NCI-H1930 (cell line): Measurements from ENCODE around the gene WNK1.
"Not testable (repeated sequence)": the region's sequence is repeated elsewhere in the genome, so short reads cannot be mapped to it uniquely, and the experiment has no call there.

Experiments
- DNase-seq, 2 experiments: peaks; one replicate each; lab custom pipeline; 2025; lab: John Stamatoyannopoulos, UW

The WNK1 gene

DNA sequence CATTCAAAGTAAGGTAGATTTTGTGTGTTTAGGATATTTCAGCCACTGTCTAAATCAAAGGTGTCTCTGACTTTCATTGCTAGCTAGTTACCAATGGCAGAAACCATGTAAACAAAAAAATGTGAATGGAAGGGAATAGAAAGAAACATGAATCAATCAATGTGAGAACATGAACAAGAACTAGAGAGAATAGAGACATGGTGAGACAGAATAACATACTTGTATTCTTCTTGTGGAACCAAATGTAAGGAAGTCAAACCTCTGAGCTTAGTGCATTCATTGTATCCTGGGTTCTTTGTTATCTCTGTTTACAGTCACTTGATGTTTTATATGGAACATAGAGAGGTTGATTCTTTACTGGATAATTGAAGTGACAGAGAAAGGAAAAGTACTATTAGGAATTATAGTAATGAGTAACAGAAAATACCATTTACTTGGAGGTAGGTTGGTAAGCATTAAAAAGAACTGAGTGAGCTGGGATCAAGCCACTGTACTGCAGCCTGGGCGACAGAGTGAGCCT is 2.6 kb upstream of the WNK1 start:
- peak; percentile 65 to 72 for DNase-seq

DNA sequence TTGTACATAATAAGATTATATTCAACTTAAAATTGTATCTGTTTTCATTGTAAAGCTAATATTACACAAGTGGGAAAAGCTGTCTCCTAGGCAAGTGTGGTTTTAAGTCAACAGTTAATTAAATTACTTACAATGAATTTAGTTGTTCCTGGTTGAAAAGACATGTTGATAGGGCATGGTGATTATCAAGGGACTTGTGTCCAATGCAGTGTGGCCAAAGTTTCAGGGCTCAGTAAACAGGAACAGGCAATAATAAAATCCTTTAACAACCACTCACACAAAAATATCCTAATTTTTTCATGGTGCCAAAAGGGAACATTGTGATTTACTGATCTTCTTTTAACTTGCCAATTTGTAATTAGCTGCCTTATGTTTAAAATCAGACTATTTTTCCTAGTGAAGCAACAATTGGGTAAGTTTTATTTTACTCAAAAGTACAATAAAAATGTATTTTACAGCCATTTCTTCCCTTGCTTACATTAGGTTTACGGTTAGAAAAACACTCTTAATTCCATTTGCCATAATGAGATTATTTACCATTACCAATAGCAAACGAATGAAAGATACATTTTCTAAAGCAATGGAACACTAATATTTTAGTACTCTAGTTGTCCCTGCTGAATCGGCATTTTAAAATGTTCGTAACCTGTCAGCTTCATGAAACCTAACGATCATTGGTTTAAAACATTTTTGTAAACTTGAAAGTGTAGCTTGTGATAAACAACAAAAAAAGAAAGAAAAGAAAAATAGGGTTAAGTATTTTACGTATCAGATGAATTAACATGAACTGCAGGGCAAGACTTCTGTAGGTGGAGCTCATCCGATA is 1.8 kb upstream of the WNK1 start:
- DNase-seq: peak; percentile 51 to 72

DNA sequence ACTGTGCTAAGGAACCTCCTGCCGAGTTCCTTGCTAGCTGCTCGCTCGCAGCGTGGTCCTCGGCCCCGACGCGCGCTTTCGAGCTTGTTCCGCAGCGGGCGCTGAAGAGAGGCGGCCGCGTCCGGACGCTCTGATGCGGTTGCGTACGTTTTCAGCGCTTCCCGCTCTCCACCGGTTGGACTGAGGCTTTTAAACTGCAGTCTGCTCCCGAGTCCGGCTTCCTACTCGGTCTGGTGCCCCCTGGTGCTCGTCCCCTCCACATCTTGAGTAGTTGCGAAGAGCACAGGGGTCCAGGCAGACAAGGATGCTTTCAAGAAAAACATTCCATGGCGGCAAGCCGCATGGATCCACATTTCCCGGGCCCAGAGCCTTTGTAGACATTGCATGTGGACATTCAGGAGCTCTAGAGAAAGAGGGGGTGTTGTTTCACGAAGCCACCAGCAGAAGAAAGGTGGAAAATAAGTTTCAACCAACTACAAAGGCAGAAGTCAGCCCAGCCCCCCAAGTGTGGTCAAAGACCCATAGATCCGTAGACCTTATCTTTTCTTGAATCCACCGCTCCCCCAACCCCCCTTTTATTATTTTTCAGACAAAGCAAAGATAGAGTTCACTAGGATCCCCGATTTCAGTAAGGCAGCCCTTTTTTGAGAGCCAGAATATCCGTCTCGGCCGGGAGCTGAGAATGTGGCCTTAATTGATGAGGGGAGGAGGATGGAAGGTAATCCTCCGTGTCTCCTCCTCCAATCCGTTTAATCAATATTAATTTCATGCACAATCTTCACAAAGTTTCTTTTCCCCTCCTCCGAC is 984 bp upstream of the WNK1 start:
- DNase-seq: peak; percentile 97 to 98

DNA sequence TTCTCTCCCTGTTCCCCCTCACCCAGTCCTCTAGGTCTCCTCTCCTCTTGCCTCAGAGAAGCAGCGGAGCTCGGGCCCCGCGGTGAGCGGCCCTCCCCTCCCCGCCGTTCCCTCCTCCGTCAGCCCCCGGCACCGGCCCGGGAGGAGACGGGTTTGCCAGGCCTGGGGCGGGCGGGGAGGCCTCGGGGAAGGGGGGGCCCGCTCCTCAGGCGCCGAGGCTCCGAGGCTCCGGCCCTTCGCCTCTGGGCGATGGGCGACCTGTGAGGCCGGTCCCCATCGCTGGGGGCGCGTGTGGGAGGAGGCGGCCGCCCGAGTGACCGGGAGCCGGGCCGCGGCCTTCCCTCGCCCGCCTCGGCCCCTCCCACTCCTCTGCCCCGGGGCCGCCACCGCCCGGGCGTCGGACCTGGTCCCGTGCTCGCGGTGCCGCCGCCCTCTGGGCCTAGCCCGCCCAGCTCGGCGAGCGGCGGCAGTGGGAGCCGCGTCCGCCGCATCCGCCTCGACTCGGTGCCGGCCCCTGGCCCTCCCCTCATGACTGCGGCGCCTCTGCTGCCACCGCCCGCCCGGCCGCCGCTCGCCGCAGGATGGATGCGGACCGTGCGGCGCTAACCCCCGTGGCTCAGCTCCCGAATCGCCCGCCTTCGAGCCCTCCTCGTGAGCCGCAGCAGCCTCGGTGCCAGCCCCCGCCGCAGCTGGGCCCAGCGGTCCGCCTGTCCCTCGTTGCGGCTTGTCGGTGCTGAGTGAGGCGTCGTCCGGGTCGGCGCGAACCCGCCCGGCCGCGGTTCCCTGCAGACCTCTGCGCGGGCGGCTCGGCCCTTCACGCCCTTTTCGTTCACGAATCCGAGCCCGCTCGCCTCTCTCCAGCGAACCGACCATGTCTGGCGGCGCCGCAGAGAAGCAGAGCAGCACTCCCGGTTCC is 574 bp downstream of the WNK1 start:
- DNase-seq: peak in 1 of 2 experiments; percentile 69

DNA sequence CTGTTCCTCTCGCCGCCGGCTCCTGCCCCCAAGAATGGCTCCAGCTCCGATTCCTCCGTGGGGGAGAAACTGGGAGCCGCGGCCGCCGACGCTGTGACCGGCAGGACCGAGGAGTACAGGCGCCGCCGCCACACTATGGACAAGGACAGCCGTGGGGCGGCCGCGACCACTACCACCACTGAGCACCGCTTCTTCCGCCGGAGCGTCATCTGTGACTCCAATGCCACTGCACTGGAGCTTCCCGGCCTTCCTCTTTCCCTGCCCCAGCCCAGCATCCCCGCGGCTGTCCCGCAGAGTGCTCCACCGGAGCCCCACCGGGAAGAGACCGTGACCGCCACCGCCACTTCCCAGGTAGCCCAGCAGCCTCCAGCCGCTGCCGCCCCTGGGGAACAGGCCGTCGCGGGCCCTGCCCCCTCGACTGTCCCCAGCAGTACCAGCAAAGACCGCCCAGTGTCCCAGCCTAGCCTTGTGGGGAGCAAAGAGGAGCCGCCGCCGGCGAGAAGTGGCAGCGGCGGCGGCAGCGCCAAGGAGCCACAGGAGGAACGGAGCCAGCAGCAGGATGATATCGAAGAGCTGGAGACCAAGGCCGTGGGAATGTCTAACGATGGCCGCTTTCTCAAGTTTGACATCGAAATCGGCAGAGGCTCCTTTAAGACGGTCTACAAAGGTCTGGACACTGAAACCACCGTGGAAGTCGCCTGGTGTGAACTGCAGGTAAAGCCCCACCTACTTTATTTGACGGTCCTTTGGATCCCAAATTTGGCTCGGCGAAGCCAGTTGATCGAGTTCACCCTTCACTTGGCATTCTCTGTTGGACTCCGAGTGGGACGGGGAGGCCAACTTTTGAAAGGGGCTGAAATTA is 1.5 kb downstream of the WNK1 start:
- peak in 1 of 2 experiments; percentile 48 for DNase-seq

DNA sequence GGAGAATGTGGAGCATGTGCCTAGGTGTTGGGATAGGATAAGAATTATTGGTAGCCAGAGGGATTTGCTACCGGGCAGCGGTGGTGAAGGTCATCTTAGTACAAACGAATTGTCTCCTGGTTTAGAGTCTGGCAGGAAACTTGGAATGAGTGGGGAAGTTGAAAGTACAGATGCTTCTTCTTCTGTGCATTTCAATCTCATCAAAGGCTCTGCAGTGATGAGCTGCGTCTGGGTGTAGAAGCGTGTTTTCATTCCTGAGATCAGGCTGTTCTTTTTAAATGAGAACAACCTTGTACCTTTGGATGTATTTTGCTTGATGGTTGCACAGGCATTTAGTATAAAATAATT is 2.1 kb downstream of the WNK1 start:
- DNase-seq: no peak

DNA sequence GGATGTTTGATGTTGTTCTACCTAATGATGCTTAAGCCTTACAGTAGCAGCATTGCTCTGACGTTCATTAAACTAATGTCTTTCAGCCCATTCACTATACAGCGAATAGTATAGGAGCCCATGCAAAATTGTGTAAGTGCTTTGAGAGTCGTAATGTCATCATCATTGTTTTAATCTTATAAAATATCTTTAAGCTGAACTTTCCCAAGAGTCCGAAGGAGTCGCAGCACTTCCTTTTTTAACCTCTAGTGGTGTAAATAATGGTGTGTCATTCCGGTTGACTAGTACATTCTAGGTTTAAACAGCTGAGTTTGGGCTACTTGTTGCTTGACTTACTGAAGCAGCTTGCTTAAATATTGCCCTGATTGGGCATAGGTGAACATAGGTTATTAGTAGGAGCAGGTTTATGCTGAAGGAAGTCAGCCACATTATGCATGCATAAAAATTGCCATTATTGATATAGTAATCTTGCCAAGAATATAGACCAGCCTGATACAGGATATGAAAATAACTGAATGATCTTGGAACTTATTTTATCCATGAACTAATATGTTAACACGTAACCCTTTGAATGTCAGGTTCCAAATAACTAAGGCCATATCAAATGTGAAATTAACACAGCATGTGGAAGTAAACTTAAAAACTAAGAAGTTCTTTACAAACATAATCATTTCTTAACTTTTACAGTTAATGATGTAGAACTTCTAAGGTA is 2.6 kb downstream of the WNK1 start:
- no peak for DNase-seq

DNA sequence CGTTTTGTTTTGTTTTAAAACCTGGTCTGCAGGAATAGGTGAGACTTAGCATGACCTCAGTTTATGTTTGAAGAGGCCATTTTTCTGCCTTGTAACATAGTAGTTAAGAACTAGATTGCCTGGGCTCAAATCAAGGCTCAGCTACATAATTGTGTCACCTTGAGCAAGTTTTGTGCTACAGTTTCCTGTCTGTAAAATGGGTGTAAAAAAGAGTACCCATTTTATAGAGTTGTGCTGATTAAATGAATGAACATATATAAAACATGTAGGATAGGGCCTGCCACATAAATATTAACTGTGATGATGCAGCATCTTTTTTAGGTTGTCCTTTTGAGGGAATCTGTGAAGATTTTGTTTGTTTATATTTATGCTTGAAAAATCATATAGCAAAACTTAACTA is 7.2 kb downstream of the WNK1 start:
- no peak for DNase-seq

DNA sequence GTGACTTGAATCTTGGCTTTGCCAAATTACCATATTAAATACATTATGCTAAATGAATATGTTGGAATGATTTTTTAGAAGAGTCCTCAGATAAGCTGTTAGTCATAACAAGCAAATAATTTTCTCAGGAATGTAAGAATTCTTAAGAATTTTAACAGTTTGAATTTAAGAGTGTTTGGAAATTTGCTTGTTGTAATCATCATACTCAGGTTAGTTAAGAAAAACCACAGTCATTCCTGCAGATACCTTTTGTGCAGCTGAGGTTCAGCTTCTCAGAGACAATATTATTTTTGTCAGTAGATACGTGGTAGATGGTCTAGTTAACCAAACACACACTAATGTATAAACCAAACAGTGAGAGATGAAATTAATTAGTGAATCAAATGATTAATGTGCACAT is 8.9 kb downstream of the WNK1 start:
- DNase-seq: no peak

DNA sequence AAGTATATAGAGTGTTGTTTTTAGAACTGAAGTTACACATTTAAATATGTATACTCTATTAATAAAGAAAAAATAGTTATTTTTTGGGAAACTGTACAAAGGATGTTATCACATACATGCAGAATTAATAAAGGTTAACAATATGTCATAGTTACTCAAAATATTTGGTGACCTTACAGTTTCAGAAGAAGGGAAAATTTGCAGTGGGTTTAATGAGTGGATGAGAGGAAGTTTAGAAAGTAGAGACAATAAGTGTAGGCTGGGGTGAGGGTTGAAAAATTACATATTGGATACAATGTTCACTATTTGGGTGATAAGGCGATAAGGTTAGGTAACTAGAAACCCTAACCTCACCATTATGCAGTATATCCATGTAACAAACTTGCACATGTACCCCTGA is 13.5 kb downstream of the WNK1 start:
- no peak for DNase-seq

DNA sequence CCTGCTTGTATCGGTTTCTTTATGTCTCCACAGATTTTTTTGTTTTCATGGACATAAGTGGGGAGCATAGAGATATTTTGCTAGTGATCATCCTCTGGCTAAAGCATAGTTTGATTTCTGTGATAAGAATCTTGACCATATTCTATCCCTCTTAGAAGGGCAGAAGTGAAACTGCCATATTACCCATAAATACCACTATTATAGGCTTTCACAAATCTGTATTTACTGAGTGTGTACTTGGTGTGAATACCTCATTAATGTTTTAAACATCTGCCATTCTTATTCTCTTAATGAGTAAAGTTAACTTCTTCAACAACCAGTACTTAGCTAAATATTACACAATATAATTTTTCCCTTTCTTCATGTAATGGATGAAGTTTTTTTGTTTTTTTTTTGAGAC is 16.1 kb downstream of the WNK1 start:
- DNase-seq: no peak

DNA sequence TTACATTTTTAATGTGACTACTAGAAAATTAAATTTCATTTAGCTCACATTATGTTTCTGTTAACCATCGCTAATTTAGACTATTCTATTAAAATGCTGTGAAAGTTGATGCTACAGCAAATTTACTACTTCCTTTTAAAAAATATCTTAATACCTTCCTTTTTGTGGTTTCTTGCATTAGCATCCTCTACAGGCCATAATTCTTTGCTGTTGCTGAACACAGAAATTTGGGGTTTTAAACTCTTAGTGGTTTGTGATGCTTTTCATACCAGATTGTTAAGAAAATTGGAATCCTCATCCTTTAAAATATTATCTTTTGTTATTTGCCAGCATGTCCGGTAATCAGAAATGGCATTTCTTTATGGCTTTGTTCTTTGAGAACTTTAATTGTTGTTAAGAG is 18.1 kb downstream of the WNK1 start:
- DNase-seq: no peak

DNA sequence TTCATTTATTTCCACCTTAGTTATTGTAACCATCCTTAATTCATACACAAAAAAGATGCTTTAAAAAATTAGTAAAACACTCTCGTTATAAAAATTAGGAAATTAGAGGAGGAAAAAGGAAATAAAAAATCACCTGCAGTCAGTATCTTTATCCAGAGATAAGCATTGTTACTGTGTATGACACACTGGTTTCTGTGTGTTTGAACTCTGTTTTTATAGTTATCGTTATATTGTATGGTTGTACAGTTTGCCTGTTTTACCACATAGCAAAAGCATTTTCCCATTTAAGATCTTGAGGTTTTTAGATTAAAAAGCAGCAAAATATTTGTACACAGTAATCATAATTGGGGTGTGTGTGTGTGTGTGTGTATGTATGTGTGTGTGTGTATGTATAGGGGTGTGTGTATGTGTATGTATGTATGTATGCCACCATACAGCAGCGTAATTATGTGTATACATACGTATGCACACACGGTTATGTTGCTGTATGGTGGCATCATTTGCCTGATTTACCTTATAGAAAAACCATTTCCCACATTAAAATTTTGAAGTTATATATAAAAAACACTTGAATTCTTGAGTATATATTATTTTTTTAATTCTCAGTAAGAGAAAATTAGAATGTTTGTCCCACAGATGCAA is 19.8 kb downstream of the WNK1 start:
- no peak for DNase-seq

DNA sequence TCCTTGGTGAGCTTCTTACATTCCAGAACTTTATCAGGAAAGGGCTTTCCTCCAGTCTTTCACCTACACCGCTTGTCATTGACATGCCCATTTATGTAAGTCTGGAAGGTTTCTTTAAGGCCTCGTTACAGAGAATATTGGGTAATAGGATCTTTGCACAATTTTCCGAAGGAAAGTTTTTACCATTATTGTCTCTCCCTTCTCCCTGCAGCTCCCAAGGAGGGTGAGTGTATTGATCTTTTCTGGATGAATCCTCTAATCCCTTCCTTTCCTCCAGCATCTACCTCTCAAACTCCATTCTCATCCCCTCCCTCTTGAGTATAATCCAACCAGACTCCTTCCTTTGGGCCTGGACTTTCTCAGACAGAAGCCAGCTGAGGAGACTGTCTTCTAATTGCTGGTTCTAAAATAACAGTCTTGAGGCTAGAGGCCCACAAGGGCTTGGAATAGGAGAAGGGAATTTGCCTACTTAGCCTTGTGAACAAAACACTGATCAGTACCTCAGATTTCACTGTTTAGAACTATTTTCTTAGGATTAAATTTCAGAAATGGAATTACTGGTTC is 21.8 kb downstream of the WNK1 start:
- no peak for DNase-seq

DNA sequence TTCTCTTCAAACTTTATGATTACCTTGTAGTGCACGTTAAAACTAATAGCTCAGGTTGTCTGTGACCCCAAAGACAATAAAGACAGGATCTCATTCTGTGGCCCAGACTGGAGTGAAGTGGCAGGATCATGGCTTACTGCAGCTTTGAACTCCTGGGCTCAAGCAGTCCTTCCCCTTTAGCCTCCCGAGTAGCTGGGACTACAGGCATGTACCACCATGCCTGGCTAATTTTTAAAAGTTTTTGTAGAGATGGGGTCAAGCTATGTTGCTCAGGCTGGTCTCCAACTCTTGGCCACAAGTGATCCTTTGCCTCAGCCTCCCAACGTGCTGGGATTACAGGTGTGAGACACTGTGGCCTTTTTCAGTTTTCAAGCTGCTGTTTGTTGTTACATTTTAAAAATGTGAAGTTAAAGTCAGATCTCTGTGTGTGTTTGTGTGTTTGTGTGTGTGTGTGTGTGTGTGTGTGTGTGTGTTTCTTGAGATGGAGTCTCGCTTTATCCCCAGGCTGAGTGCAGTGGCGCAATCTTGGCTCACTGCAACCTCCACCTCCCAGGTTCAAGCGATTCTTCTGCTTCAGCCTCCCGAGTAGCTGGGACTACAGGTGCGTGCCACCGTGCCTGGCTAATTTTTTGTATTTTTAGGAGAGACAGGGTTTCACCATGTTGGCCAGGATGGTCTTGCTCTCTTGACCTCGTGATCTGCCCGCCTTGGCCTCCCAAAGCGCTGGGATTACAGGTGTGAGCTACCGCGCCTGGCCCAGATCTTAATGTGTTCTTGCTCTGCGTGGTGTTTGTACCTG is 23.8 kb downstream of the WNK1 start:
- not testable (repeated sequence) for DNase-seq

DNA sequence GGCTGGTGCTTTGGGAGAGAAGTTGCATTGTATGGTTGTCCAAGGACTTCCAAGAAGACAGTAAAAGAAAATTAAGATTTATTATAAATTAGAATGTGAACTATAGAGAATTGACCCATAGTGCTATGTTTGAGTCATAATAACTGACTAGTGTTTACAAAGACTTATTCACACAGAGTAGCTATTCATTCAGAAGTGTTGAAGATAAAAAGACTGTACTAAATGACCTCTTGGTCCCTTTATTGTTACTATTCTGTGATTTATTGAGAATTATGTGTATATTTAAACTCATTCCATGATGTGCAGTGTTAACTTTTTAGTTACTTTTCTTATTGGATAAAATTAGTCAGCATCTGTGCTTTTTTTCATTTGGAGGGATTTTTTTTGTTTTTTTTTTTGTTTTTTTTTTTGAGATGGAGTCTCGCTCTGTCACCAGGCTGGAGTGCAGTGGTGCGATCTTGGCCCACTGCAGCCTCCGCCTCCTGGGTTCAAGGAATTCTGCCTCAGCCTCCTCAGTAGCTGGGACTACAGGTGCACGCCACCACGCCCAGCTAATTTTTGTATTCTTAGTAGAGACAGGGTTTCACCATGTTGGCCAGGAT is 24.5 kb downstream of the WNK1 start:
- DNase-seq: not testable (repeated sequence)

DNA sequence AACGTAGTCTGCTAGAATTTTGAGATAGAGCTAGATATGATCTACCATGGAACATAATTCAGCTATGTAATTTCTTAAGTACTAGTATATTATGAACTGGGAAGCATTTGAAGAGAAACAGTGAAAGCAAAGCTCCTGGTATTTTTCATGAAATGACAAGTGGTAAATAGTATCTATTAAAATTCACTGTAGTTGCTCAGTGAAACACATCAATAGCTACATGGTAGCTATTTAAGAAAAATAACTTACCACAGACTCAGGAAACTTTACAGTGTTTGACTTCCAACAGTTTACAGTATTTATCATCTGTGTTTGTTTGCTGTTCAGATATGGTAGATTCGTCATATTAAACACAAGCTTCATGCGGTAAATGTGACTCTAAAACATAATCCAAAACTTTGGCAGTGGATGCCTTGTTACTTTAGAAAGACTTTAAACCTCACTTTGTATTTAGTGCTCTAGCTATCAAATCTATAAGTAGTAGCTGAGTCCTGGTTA is 25.2 kb downstream of the WNK1 start:
- DNase-seq: no peak

DNA sequence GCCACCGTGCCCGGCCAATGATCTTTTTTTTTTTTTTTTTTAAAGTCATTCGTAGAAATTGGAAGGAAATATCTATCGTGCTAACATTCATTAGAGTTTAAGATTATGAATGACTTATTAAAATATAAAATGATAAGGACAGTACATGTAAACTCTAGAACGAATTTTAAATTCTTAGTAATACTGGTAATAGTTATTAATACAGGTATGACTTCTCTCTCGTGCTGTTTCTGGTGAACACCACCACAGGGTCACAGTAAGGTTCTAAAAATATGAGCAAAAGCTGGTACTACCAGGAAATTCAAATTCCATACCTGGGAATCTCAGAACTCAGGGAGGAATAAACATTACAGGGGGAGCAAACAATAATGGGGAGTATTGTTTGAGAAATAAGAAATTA is 26.2 kb downstream of the WNK1 start:
- no peak for DNase-seq
